ENCODE results near the gene ANKRD50.

ANKRD50 gene

DNA sequence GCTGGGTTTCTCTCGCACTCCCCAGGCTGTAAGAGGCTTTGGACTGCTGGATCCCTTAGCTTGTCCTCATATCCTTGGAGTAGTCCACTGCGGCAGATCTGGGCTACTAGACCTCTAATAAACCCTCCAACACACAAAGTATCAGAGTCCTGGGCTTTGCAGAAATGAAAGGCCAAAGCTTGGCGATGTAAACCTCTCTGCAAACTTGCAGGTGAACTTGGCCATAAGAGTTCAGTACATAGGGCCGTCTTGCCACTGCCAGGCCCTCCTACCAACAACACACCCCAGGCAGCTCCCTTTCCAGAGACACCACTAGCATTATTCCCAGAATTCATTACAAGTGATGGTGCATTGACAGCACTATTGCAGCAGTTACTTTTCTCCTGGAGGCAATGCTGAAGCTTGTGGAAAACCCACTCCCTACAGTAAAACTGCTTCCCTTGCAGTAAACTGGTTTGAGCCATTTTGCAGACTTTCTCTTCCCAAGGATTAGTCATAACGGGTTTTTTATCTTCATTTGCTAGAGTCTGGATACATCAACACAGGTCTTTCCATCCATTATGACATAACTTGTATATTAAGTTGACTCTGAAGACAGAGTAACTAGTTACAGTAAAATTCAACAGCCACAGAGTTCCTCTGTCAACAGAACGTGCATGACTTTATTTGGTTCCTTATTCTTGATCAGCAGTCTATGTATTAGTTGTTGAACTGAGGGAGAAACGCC, 2.4 kb downstream of the ANKRD50 start:
- DNase-seq (ENCODE audit: low read depth): no peak

DNA sequence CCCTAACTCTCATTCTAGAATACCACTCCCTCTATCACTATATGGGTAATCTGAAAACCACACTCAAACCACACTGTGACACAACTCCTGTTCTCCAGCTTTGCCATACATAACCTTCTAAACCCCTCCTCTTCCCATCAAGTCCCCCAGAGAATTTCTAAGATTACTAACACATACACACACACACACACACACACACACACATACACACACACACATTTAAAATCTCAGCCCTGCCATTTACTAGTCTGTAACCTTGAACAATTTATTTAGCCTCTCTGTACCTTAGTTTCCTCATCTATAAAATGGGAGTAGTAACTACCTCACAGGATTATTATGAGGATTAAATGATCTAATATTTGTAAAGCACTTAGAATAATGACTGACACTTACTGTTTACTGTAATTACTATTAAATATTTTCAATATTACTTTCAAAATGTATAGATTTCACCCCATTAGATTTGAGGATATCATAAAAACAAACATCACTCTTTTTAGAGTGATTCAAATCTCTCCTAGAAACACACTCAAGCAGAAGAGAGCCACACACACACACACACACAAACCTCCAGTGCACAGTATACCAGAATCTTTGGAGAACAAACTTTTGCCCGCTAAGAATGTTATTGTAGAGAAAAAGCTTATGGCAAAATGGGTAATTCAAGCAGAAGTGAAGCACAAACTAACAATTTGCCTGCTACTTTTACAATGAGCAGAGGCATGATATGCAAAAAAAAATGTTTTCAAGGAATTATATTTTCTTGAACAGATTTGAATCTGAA, 3.8 kb downstream of the ANKRD50 start:
- DNase-seq (ENCODE audit: low read depth): no peak

DNA sequence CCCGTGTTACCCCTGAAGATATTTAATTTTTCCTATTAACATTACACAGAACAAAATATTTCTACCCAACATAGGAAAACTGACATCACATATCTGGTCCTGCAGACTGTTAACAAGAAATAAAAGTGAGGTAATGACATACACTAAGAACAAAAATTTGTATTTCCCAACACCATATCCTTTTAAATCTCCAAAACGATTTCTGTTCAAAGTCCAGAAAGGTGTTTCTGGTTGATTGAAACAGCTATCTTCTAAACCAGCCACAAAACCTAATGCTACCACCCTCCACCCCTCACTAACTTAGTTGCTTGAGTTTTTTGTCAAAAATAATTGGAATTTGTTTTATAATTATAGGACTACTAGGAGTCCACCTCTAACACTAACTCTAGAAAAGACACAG, 7.1 kb downstream of the ANKRD50 start:
- DNase-seq (ENCODE audit: low read depth): no peak

DNA sequence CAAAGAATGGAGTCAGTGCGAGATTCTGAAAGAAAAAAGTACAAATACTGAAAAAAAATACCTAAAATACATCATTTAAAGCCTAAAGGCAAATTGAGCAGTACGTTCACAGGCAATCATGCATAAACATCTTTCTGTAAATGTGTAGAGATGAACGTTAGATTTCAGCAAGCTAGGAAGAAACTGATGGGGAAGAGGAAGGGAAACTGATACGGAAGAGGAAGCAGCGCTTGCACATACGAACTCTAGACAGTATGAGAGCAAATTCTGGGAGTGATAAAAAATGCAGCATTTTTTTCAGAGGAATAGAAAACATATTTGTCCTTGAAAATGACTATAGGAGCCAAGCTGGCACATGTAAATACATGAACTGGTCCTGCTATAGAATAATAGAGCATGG, 9.4 kb downstream of the ANKRD50 start:
- no peak for DNase-seq (ENCODE audit: low read depth)

DNA sequence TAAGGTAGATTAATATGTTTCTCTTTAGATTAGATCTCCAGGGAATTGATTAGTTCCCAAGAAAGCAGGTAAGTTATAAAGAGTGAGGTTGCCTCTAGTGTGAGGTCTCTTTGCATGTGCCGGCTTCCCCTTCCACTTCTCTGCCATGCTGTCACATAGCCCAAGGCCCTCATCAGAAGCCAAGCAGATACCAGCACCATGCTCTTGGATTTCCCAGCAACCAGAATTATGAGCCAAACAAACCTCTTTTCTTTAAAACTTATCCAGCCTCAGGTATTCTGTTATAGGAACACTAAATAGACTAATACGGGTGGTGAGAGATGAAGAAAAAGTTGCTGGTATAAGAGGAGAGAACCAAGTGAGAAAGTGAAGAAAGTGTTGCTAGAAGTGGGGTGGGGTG, 15.1 kb downstream of the ANKRD50 start:
- no peak for DNase-seq (ENCODE audit: low read depth)

DNA sequence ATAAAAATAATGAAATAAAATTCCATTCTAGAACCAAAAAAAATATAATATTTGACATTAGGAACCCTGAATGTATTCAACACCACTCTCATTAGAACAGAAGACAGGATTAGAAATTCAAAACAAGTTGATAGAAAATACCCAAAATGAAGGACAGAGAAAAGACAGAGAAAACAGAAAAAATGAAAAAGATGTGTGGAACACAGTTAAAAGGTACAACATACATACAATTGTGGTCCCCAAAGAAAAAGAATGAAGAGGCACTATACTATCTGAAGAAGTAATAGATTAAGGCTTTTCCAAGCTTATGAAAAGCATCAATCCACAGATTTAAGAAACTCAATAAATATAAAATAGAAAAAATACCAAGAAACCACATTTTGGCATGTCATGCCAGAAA, 16.4 kb downstream of the ANKRD50 start:
- DNase-seq (ENCODE audit: low read depth): no peak

DNA sequence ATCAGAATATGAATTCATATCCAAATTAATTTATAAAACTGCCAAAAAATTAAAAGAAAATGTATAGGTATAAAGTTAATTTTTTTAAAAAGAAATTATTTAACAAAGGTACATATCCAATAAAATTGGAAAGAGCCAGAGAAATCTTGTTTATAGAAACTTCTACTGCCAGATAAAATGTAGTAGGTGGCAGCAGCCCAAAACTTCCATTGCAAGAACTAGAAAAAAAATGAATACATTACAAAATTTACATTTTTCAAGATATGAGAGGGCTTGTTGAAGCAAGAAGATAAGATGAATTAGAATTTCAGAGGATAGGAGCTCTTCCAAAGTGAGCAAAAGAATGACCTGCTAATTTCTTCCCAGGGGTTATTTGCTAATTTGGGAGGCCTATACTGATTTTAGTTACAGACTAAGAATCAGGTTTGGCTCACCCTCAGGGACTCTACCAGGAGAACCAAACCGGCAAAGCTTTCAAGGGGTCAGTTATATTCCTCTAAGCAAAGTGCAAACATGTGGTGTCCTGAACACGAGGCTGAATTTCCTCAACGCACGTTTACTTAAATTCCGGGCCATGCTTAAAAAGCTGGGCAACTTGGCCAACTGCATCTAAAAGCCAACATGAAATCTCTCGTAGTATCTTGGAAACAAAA, 17.5 kb downstream of the ANKRD50 start:
- no peak for DNase-seq (ENCODE audit: low read depth)

DNA sequence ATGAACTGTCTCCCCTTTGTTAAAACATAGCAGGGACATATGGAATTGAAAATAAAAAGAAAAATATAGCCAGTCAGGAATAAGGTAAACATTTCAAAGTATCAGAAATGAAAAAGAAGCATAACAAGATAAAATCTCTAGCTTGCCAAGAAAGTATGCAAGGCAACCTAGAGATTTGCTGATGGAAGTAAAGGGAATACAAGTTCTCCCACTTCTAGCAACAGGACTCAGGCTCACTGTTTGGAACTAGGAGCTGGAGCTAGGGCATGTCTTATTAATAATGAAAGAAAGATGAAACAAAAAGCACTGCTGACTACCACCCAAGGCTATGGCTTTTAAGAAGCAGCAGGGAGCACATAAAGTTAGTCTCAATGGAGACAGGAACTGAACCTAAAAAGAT, 18.2 kb downstream of the ANKRD50 start:
- DNase-seq (ENCODE audit: low read depth): no peak

DNA sequence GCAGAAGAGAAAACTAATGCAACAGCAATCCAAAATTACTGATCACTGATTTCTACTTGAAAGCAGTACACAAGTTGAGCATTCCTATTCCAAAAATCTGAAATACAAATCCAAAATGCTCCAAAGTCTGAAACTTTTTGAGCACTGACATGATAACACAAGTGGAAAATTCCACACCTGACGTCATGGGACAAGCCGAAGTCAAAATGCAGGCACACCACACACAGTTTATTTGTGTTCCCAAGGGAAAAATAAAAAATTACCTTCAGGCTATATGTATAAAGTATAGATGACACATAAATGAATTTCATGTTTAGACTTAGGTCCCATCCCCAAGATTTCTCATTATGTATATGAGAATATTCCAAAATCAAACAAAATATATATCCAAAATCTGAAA, 20.7 kb downstream of the ANKRD50 start:
- no peak for DNase-seq (ENCODE audit: low read depth)

DNA sequence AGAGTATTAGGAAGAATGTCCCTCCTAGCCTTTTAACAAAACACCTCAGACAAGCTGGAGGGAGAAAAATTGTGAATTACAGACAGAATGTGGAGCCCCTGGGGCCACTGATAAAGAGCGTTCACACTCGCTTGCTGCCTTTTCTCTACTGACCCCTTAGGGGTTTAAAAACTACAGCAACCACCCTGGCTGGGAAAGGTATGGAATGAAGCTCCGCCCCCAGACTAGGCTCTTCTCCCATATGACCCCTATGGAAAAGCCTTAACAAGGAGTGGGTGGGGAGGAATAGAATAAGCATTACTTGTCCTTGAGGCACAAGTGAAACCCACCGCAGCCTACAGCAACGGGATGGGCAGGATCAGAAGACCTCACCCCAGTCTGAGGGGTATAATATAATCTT, 26.3 kb downstream of the ANKRD50 start:
- DNase-seq (ENCODE audit: low read depth): no peak

DNA sequence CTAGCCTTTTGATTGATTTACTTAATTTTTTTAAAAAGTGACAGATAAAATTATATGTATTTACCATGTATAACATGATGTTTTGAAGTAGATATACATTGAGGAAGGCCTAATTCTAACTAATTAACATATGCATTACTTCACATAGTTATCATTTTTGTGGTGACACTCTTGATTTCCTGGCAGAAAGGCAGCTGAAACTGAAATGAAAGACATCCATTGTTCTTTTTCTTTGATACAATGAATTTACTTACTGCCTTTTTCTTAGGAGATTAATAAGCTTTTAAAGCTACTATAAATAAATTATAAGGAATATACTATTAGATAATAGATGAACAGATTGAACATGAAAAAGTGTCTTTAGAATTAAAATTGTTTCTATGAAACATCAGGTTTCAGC, 26.7 kb downstream of the ANKRD50 start:
- DNase-seq (ENCODE audit: low read depth): no peak

DNA sequence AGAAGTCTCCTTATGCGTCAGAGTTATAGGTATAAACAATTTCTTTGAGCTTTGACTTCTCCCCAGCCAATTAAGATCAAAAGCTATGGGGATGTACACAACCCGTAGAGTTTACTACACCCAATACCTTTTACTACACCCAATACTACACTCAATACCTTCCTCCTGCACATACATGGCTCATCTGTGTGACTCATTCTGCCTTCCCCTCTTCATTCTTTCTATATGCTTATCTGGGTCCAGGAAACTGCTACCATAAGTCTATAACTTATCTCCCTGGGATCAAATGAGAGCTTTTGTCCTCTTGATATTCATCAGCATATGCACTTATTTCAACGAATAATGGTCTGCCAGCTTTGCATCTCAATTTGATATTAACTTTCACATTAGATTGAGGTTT, 28.2 kb downstream of the ANKRD50 start:
- no peak for DNase-seq (ENCODE audit: low read depth)

DNA sequence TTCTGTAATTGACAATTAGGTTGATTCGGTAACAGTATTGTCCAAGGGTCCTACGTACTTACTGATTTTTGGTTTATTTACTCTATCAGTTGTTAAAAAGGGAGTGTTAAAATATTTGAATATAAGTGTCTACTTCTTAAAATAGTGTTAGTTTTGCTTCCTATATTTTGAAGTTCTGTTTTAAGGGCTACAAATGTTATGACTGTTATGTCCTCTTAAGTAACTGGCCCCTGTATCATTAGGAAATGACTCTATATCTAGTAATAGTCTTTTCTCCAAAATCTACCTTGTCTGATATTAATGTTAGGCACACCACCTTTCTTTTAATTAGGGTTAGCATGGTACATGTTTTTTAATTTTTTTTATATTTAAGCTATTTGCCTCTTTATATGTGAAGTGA, 30.1 kb downstream of the ANKRD50 start:
- no peak for DNase-seq (ENCODE audit: low read depth)

DNA sequence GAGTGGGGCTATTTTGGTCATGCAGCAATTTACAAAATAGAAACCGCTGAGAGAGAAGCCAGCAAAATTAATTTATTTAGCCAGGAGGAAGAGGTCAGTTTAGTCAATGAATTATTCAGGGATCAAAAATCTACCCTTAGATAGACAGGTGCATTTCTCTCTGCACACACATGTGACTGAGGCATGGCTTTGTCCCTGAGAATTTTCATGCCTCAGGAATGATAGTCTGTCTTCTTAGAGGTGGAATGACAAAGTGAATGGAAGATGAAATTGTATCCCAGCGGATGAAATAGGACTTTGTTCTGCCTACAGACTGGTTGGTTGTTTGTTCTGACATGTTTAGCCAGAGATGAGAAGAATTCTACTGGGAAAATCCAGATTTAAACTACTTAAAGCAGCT, 46.0 kb downstream of the ANKRD50 start:
- DNase-seq (ENCODE audit: low read depth): no peak

DNA sequence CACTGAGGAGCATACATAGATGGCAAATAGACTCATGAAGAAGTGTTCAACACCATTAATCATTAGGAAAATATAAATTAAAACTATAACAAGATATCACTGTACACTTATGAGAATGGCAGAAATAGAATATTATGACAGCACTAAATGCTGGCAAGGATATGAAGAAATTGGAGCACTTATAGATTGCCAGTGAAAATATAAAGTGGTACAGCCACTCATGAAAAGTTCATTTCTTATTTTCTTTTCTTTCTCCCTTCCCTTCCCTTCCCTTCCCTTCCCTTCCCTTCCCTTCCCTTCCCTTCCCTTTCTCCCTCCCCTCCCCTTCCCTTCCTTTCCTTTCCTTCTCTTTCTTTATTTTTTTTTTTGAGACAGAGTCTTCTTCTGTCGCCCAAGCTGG, 53.7 kb downstream of the ANKRD50 start:
- DNase-seq (ENCODE audit: low read depth): no peak

DNA sequence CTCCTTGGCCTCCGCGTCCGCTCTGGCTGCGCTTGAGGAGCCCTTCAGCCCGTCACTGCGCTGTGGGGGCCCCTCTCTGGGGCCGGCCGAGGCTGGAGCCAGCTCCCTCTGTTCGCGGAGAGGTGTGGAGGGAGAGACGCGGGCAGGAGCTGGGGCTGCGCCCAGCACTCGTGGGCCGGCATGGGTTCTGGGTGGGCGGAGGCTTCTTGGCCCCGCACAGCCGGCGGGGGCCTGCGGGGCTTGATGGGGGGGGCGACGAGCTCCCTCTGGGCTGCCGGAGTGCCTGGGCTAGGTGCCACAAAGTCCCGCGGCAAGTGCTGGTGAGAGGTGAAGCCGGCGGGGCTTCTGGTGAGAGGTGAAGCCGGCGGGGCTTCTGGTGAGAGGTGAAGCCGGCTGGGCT, 61.9 kb downstream of the ANKRD50 start:
- DNase-seq (ENCODE audit: low read depth): no peak

DNA sequence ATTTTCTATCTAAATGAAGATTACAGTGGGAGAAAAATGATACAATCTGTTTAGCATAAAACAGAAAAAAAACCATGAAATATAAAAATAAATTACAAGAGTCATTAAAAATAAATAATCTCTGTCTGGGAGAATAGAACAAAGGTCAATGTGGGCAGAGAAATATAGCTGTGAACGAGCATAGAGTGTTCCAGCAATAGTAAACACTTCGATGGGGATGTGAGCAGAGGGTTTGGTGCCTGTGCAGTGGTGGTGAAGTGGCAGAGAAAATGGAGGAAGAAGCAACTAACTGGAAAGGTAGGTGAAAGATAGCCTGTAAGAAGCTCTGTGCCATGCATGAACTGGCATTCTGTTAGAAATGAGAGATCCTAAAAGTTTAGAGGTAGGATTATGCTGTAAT, 64.9 kb downstream of the ANKRD50 start:
- no peak for DNase-seq (ENCODE audit: low read depth)

DNA sequence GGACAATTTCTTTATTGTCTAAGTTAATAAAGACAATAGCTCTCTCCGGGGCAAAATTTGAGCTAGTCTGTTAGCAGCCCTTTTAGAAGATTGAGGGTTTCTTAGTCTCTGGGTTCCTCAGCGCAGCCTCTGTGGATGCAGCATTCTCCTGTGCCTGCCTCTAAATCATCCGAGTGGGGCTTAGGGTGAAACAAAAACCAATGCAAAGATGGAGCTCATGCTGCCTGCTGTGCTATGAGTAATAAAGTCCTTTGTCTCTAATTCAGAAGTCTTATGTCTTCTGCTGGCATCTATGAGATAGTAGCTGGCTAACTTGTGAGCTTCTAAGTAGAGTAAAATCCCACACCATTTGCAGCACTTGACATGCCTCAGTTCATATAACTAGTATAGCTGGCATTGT, 67.9 kb downstream of the ANKRD50 start:
- no peak for DNase-seq (ENCODE audit: low read depth)

DNA sequence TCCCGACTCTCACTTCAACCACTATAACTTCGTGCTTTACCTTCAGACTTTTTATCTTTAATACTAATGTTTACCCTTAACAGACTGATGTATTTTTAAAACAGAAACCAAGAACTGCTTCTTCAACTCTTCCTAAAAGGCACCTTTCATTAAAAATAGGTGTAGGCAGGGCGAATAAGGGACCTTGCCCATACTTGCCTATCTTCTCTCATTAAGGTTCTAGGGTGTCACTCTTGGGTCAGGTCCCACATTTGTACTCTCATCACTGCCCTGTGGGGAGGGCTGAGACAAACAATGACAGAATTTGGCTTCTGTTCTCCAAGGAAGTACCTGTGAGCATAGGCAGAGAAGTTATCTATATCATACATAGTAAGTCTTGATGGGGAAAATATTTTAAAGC, 69.7 kb downstream of the ANKRD50 start:
- DNase-seq (ENCODE audit: low read depth): no peak

DNA sequence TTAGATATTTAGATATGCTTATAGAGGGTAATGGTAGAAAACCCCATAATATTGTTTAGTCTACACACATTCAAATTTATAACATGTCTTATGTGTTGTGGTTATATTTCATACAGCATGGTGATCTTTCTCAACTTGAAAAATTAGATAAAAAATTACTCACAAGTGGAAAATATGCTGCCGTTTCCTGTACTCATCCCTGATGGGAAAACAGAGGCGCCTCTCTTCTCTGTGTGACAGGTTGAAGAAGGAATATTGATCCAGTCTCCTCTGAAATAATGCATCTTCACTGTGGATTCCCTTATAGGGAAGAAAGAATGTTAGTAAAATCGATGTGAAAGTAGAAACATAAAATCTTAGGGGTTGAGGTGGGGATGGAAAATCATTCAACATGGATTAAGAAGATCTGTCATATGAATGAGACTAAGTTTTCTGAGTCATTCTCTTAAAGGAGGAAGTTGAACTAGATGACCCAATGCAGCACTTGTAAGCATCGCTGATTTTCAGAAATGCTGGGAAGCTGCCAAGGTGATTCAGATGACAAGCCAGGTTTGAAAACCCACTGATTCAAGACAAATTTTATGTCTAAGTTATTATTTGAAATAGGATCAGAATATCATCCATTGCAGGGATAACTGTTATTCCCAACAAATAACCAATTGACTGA, 70.7 kb downstream of the ANKRD50 start:
- DNase-seq (ENCODE audit: low read depth): no peak

DNA sequence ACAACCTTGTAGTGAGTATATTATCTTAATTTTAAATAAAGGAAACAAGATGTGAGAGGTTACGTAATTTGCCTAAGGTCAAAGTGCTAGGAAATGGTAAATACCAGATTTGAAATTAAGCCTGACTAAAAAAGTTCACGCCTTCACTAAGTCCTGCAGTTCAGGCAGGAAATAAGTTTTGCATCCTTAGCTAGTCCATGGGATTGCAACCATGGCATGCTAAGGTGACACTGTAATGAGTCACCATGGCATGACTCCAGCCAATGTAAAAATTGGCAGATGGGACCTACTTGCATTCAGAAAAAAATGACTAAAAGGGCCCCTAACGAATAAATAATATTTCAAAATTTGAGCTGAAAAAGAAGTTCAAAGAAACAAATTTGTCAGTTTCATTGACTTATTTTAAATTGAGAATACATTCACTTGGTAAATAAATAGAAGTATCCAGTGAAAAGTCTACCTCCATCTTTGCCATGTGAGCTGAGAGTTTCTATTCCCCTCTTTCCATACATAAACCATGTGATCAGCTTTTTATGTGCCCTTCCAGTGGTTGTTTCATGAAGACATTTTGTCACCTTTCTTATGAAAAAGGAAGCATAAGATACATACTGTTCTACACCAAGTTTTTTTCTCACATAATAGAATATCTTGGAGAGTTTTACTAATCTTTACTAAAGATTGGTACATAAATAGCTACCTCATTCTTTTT, 72.4 kb downstream of the ANKRD50 start:
- no peak for DNase-seq (ENCODE audit: low read depth)

DNA sequence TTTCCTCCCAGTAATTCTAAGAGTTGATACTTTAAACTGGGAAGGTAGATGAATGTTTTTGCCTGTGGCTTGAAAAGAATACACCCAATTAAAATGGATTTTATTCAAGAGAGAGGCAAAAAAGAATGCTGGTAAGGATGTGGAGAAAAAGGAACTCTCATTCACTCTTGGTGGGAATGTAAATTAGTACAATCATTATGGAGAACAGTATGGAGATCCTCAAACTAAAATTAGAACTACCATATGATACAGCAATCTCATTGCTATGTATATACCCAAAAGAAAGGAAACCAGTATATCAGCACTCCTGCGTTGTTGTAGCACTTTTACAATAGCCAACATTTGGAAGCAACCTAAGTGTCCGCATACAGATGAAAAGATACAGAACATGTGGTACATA, 75.2 kb downstream of the ANKRD50 start:
- no peak for DNase-seq (ENCODE audit: low read depth)
